ENCODE measurements around the gene ATF4.

The ATF4 gene

DNA sequence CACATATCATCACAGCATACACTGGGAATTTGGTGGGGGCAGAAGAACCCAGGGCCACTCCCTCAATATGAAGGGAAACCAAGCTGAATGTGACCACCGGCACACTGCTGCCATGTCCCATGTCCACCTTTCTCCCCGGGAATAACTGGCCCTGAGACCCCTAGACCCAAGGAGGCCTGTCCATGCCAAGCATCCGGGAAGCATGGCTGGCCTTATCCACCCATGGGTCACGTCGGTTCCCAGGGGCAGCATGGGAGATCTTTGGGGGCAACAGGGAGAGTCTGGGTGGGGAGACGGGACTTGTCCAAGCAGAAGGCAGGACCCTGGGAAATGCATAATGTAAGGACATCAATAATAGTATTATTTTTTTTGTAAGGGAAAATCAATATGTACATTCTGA, 28.7 kb upstream of the ATF4 start:
- POLR2A ChIA-PET: interaction anchor here (1.0 to 4.2 kb wide), 5 partner anchors 10 to 173 kb away, joined by 3 to 25 read pairs (median 3); partner anchors contain the start of genes ATF4 and MIEF1
- no peak for TF ChIP-seq ARNT (IDR thresholded peaks at IDR 0.05)
- no peak for TF ChIP-seq LEF1 (IDR thresholded peaks at IDR 0.05; ENCODE audit: borderline replicate concordance)
- TF ChIP-seq CTBP1 (IDR thresholded peaks at IDR 0.05; ENCODE audit: borderline replicate concordance): no peak
- TF ChIP-seq ELF4 (IDR thresholded peaks at IDR 0.05): no peak
- no peak for TF ChIP-seq PKNOX1 (IDR thresholded peaks at IDR 0.05)
- TF ChIP-seq FOXK2 (IDR thresholded peaks at IDR 0.05): no peak
- no peak for TF ChIP-seq FOXA1 (IDR thresholded peaks at IDR 0.05)
- TF ChIP-seq FOXM1 (IDR thresholded peaks at IDR 0.05; ENCODE audit: borderline replicate concordance): no peak
- TF ChIP-seq HDGF (IDR thresholded peaks at IDR 0.05; ENCODE audit: borderline replicate concordance): no peak
- no peak for TF ChIP-seq BHLHE40 (IDR thresholded peaks at IDR 0.05; ENCODE audit: borderline replicate concordance)
- TF ChIP-seq SP1 (IDR thresholded peaks at IDR 0.05): no peak
- no peak for TF ChIP-seq SUZ12 (IDR thresholded peaks at IDR 0.05)
- no peak for TF ChIP-seq L3MBTL2 (conservative IDR thresholded peaks at IDR 0.05)
- no peak for TF ChIP-seq ZNF384 (IDR thresholded peaks at IDR 0.05)
- no peak for TF ChIP-seq NFRKB (IDR thresholded peaks at IDR 0.05)
- no peak for TF ChIP-seq TARDBP (IDR thresholded peaks at IDR 0.05)

DNA sequence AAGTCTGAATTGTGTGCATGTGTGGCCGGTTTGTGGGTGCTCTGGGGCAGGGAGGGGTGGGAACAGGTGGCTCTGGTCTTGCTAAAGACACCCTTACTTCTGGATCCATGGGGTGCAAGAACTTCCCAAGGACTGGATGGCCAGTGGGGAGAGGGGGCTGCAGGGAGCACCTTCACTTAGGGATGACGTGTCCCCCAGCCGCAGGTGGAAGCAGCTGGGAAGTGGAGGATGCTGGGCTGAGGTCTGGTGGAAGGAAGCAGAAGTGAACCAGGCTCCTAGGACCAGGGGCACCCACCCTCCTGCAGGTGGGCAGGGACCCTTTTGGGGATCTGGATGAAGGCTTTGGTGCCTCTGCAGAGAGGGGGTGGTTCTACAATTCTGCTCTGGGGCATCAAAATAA, 28.2 kb upstream of the ATF4 start:
- DNase-seq (ENCODE audit: extremely low spot score): no peak
- ChIA-PET CTCF (interaction anchor here (3.5 kb wide), 1 partner anchor 37 kb away, joined by 21 read pairs; no protein-coding TSS in a partner anchor), POLR2A (interaction anchor here (1.0 to 4.2 kb wide), 7 partner anchors 10 to 173 kb away, joined by 3 to 25 read pairs (median 3); partner anchors contain the start of genes ATF4, MIEF1 and RPS19BP1)
- TF ChIP-seq CTBP1 (IDR thresholded peaks at IDR 0.05; ENCODE audit: borderline replicate concordance): no peak
- no peak for TF ChIP-seq FOXK2 (IDR thresholded peaks at IDR 0.05)
- no peak for TF ChIP-seq SUZ12 (IDR thresholded peaks at IDR 0.05)
- no peak for TF ChIP-seq PKNOX1 (IDR thresholded peaks at IDR 0.05)
- no peak for TF ChIP-seq L3MBTL2 (conservative IDR thresholded peaks at IDR 0.05)
- no peak for TF ChIP-seq FOXA1 (IDR thresholded peaks at IDR 0.05)

More for the DNA sequence above, 28.7 kb upstream of the ATF4 start:
- CTCF ChIA-PET: interaction anchor here (3.5 kb wide), 1 partner anchor 37 kb away, joined by 21 read pairs; no protein-coding TSS in a partner anchor
- DNase-seq (ENCODE audit: extremely low spot score): no peak

DNA sequence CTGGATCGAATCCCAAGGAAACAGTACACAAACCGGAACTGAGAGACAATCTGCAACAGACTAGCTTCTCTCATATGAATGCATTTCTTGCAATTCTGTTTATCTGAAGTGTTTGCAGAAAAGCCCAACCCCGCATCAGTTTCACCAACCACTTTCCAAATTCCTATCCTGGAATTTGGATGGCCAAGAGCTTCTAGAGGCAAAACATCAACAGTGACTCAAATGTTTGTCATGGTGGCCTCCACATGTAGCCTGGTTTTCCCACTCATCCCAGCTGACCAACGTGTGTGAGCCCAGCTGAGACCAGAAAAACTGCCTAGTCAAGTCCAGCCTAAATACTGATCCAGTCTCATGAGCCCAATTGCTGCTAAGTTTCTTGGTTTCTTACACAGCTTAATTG, 26.6 kb upstream of the ATF4 start:
- no peak for DNase-seq (ENCODE audit: extremely low spot score)
- CTCF ChIA-PET: interaction anchor here (0.6 to 2.1 kb wide), 11 partner anchors 8 to 61 kb away, joined by 3 to 33 read pairs (median 5); partner anchors contain the start of gene MIEF1

GRCh38 chr22:39494471-39495120, 25.8 kb upstream of the ATF4 start:
- ChIA-PET CTCF (interaction anchor here (1.0 to 2.1 kb wide), 6 partner anchors 17 to 42 kb away, joined by 3 to 33 read pairs (median 4); no protein-coding TSS in a partner anchor), POLR2A (interaction anchor here (0.9 to 2.3 kb wide), 6 partner anchors 21 to 175 kb away, joined by 3 to 14 read pairs (median 8); partner anchors contain the start of genes ATF4 and RPL3)
- TF ChIP-seq ELF4 (IDR thresholded peaks at IDR 0.05) (no peak), NFRKB (IDR thresholded peaks at IDR 0.05) (no peak), FOXM1 (IDR thresholded peaks at IDR 0.05; ENCODE audit: borderline replicate concordance) (no peak), SP1 (IDR thresholded peaks at IDR 0.05) (no peak), ZNF384 (IDR thresholded peaks at IDR 0.05) (no peak), FOXK2 (IDR thresholded peaks at IDR 0.05) (no peak), PKNOX1 (IDR thresholded peaks at IDR 0.05) (no peak), TARDBP (IDR thresholded peaks at IDR 0.05) (no peak), BHLHE40 (IDR thresholded peaks at IDR 0.05; ENCODE audit: borderline replicate concordance) (no peak), SUZ12 (IDR thresholded peaks at IDR 0.05) (no peak), HDGF (IDR thresholded peaks at IDR 0.05; ENCODE audit: borderline replicate concordance) (no peak), CTBP1 (IDR thresholded peaks at IDR 0.05; ENCODE audit: borderline replicate concordance) (no peak), FOXA1 (IDR thresholded peaks at IDR 0.05) (no peak), ARNT (IDR thresholded peaks at IDR 0.05) (no peak)
- DNase-seq (ENCODE audit: extremely low spot score): no peak

More for the DNA sequence above, 26.6 kb upstream of the ATF4 start:
- POLR2A ChIA-PET: interaction anchor here (0.9 to 2.3 kb wide), 6 partner anchors 22 to 174 kb away, joined by 3 to 14 read pairs (median 8); partner anchors contain the start of genes ATF4 and RPL3
- TF ChIP-seq LEF1 (IDR thresholded peaks at IDR 0.05; ENCODE audit: borderline replicate concordance) (no peak), FOXA1 (IDR thresholded peaks at IDR 0.05) (no peak), HDGF (IDR thresholded peaks at IDR 0.05; ENCODE audit: borderline replicate concordance) (no peak), CTBP1 (IDR thresholded peaks at IDR 0.05; ENCODE audit: borderline replicate concordance) (no peak), FOXM1 (IDR thresholded peaks at IDR 0.05; ENCODE audit: borderline replicate concordance) (no peak), SUZ12 (IDR thresholded peaks at IDR 0.05) (no peak), NFRKB (IDR thresholded peaks at IDR 0.05) (no peak), ELF4 (IDR thresholded peaks at IDR 0.05) (no peak), FOXK2 (IDR thresholded peaks at IDR 0.05) (no peak), ZNF384 (IDR thresholded peaks at IDR 0.05) (no peak), BHLHE40 (IDR thresholded peaks at IDR 0.05; ENCODE audit: borderline replicate concordance) (no peak), PKNOX1 (IDR thresholded peaks at IDR 0.05) (no peak), TARDBP (IDR thresholded peaks at IDR 0.05) (no peak), L3MBTL2 (conservative IDR thresholded peaks at IDR 0.05) (no peak), ARNT (IDR thresholded peaks at IDR 0.05) (no peak), SP1 (IDR thresholded peaks at IDR 0.05) (no peak)
